Adrenal gland (tissue), 12 donors: ENCODE results near the gene MAD2L1BP. TPM values are rescaled to one million over a fixed set of nuclear protein-coding genes. Genes with fewer than 3 reads are reported as not detected.
"Not testable (repeated sequence)": the region's sequence is repeated elsewhere in the genome, so short reads cannot be mapped to it uniquely, and the experiment has no call there.

Source experiments
- DNase-seq, 7 donors: peaks; one replicate each; pipeline ENCODE4 v3.0.0-alpha.2; 2019 to 2020
- H3K27ac ChIP-seq, 5 donors: fragments of 200-600 bp; sonication (generic) in 4 of 5; 1 replicate in 3 of 5; 2 replicates in 2 of 5; pipeline versions ENCODE4 v1.5.1 to v1.8.0; 2016 to 2020; ENCODE audit warnings: mild to moderate bottlenecking in 1 of 5
- H3K27me3 ChIP-seq: fragments of 200-600 bp; 2 replicates; pipeline ENCODE4 v1.8.0; 2021
- H3K36me3 ChIP-seq, 2 donors: fragments of 200-600 bp; replicated peaks in 1 of 2; 1 replicate in 1 of 2; 2 replicates in 1 of 2; pipeline versions ENCODE4 v1.5.1 to v1.8.0; 2018 to 2022
- H3K4me1 ChIP-seq, 2 donors: fragments of 200-600 bp; replicated peaks in 1 of 2; 1 replicate in 1 of 2; 2 replicates in 1 of 2; pipeline versions ENCODE4 v1.5.1 to v1.8.0; 2018 to 2021
- H3K4me3 ChIP-seq, 4 donors: fragments of 200-600 bp; sonication (generic) in 3 of 4; one replicate each; pipeline ENCODE4 v1.5.1; 2016 to 2018
- H3K9me3 ChIP-seq, 3 donors: fragments of 200-600 bp; sonication (generic) in 1 of 3; replicated peaks in 1 of 3; 1 replicate in 2 of 3; 2 replicates in 1 of 3; pipeline versions ENCODE4 v1.5.1 to v1.8.0; 2016 to 2021
- CTCF ChIP-seq, 6 experiments: fragments of 450-650 bp in 4 of 6; fragments of 200-600 bp in 2 of 6; sonication (generic) in 1 of 6; IDR thresholded peaks; 1 replicate in 5 of 6; 2 replicates in 1 of 6; pipeline versions ENCODE4 v1.5.1 to v1.8.0; 2016 to 2021; ENCODE audit warnings: antibody characterized with exemption in 6 of 6, mild to moderate bottlenecking in 2 of 6, moderate library complexity in 1 of 6
- POLR2A ChIP-seq, 2 donors: fragments of 450-650 bp; IDR thresholded peaks; one replicate each; pipeline ENCODE4 v1.6.1; 2017; ENCODE audit warnings: antibody characterized with exemption in 2 of 2, mild to moderate bottlenecking in 2 of 2, moderate library complexity in 1 of 2
- WGBS, 4 donors: extraction: QIAGEN DNeasy Blood & Tissue Kit in 2 of 4; methylation state at CpG; one replicate each; pipeline versions ENCODE4 v1.1.5 to v1.1.7; 2013 to 2017; 5-methylcytosine and 5-hydroxymethylcytosine counted together
- intact Hi-C, 2 donors: fragments of 100-400 bp; cut with DNase I; formaldehyde crosslinking; loops; one replicate each; pipeline versions ENCODE4 v1.14.1 to v1.15.0; 2022 to 2023
- polyA plus RNA-seq, 3 donors: library from polyadenylated mRNA; stranded (reverse); fragments of 200-250 nt in 2 of 3; fragments of 350-450 nt in 1 of 3; fragmentation: Illumina TruSeq in 1 of 3; extraction: RNeasy Lipid Tissue Mini Kit (QIAGEN cat#74804) in 1 of 3; gene quantifications; one replicate each; pipeline ENCODE4 v1.2.3, GENCODE V29; 2013 to 2014
- total RNA-seq, 9 donors: library from RNA; depleted of rRNA in 4 of 9; stranded (reverse); fragments of >200 nt in 4 of 9; fragments of 120-200 nt in 1 of 9; fragmentation: NEBNext Ultra II Directional in 1 of 9; extraction: Animal tissue kit (Norgen Biotek cat#: 25700) in 1 of 9; gene quantifications; one replicate each; pipeline versions ENCODE4 v1.1.0 to v1.2.4, GENCODE V29; 2013 to 2023
- donor health status: healthy with polysubstance abuse.
- donor health status: Bipolar disorder and iron deficiency.
- donor health status: DM: yes; HTN: yes; CAD: no.
- donor health status: DM: no; HTN: no; CAD: no.
- donor health status: DM: no; HTN: no; CAD: no.
- donor health status: DM: yes; HTN: yes; CAD: no.

The MAD2L1BP gene
- total and polyA plus RNA-seq, 12 donors, result 15.2 to 112 (median 27.2) TPM

GRCh38 chr6:43629505-43630300 lies 5.9 kb upstream of the MAD2L1BP start:
- H3K27me3 ChIP-seq, result no peaks in the 10 kb centered on the region
- TF ChIP-seq POLR2A (IDR thresholded peaks at IDR 0.05) (peak; percentile 71 to 98), CTCF (IDR thresholded peaks at IDR 0.05) (no peak)
- H3K4me1 ChIP-seq, result peaks cover 9 to 22% of the 10 kb centered on the region in 2 donors
- DNase-seq, result peak; percentile 94 to 98 (median 97)
- intact Hi-C loops, result no loop called here
- H3K27ac ChIP-seq, result peak overlapping the region; percentile 82 to 95 (median 90)
- H3K4me3 ChIP-seq, result peak overlapping the region in 3 of 4 donors; percentile 43 to 97 (median 83)
- H3K36me3 ChIP-seq, result peaks cover 0 to 16% of the 10 kb centered on the region in 2 donors
- WGBS, 4 donors, result 0 to 1% (median 0%) methylated on average over 2 to 41 of the region's 41 CpGs
- H3K9me3 ChIP-seq, result no peaks in the 10 kb centered on the region

GRCh38 chr6:43630980-43631619 lies 4.5 kb upstream of the MAD2L1BP start:
- TF ChIP-seq POLR2A (IDR thresholded peaks at IDR 0.05), result no peak
- TF ChIP-seq CTCF (IDR thresholded peaks at IDR 0.05), result no peak
- Histone ChIP-seq H3K4me3 (no peak overlapping the region), H3K27me3 (no peaks in the 10 kb centered on the region), H3K27ac (peak overlapping the region in 1 of 5 donors; percentile 30), H3K9me3 (no peaks in the 10 kb centered on the region), H3K4me1 (peaks cover 12 to 26% of the 10 kb centered on the region in 2 donors), H3K36me3 (peaks cover 0 to 2% of the 10 kb centered on the region in 2 donors)
- WGBS, 4 donors, result 82 to 100% (median 93%) methylated on average over 1 of the region's 1 CpG
- DNase-seq, result no peak
- intact Hi-C loops, result no loop called here

- H3K27me3 ChIP-seq, H3K36me3 ChIP-seq, DNase-seq, H3K4me3 ChIP-seq, intact Hi-C loops, H3K9me3 ChIP-seq, H3K27ac ChIP-seq: not testable (repeated sequence)
- H3K4me1 ChIP-seq, result peaks cover 16 to 29% of the 10 kb centered on the region in 2 donors
- WGBS, 4 donors, result 88 to 94% (median 93%) methylated on average over 7 of the region's 7 CpGs
These were observed 2.6 kb upstream of the MAD2L1BP start for GRCh38 chr6:43633002-43633401.

GRCh38 chr6:43634702-43635303 lies 837 bp upstream of the MAD2L1BP start:
- Histone ChIP-seq H3K4me1 (peaks cover 14 to 39% of the 10 kb centered on the region in 2 donors), H3K27me3 (no peaks in the 10 kb centered on the region), H3K36me3 (peaks cover 0 to 21% of the 10 kb centered on the region in 2 donors), H3K27ac (peak overlapping the region in 3 of 5 donors; percentile 25 to 91 (median 72)), H3K9me3 (no peaks in the 10 kb centered on the region), H3K4me3 (peak overlapping the region in 1 of 4 donors; percentile 32)
- 66 to 77% (median 74%) methylated on average over 9 of the region's 9 CpGs for WGBS, 4 donors
- no peak for DNase-seq
- TF ChIP-seq CTCF (IDR thresholded peaks at IDR 0.05), result no peak
- no peak for TF ChIP-seq POLR2A (IDR thresholded peaks at IDR 0.05)
- intact Hi-C loops, result no loop called here
